CD4-positive, alpha-beta T cell treated with Interleukin-17A for 4 hours (primary cell): ENCODE results near the gene TTC29.
"Not testable (repeated sequence)": the region's sequence is repeated elsewhere in the genome, so short reads cannot be mapped to it uniquely, and the experiment has no call there.

Experiments
- DNase-seq: peaks from one replicate; pipeline ENCODE4 v3.0.0-alpha.2; 2020; ENCODE audit warnings: mixed read lengths

TTC29 gene

DNA sequence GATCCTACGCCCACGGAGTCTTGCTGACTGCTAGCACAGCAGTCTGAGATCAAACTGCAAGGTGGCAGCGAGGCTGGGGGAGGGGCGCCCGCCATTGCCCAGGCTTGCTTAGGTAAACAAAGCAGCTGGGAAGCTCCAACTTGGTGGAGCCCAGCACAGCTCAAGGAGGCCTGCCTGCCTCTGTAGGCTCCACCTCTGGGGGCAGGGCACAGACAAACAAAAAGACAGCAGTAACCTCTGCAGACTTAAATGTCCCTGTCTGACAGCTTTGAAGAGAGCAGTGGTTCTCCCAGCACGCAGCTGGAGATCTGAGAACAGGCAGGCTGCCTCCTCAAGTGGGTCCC is 281.7 kb downstream of the TTC29 start:
- DNase-seq = not testable (repeated sequence)

DNA sequence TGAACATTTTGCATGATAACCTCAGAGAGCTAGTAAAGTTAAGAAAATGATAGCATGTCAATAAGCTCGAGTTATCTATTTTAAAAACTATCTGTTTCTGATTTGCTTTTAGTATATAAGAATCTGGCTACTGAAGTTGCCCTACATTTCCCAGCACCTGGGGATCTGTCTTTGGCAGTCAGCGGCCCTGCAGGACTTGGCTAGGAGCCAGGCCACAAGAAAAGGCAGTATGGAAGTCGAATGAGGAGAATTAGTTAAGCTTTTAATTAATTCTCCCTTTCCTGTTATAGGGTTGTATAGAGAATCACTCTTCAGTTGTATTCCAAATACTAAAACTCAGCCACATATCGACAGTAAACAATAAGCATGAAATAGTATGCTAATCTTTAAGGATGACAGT is 284.3 kb downstream of the TTC29 start:
- no peak for DNase-seq
